HK-2 (cell line): ENCODE results near the gene CCS.
"Not testable (repeated sequence)": the region's sequence is repeated elsewhere in the genome, so short reads cannot be mapped to it uniquely, and the experiment has no call there.

ENCODE experiments used
- DNase-seq: peaks from one replicate; pipeline ENCODE4 v3.0.0-alpha.2; 2018; ENCODE audit not compliant: unreplicated experiment

Gene CCS

DNA sequence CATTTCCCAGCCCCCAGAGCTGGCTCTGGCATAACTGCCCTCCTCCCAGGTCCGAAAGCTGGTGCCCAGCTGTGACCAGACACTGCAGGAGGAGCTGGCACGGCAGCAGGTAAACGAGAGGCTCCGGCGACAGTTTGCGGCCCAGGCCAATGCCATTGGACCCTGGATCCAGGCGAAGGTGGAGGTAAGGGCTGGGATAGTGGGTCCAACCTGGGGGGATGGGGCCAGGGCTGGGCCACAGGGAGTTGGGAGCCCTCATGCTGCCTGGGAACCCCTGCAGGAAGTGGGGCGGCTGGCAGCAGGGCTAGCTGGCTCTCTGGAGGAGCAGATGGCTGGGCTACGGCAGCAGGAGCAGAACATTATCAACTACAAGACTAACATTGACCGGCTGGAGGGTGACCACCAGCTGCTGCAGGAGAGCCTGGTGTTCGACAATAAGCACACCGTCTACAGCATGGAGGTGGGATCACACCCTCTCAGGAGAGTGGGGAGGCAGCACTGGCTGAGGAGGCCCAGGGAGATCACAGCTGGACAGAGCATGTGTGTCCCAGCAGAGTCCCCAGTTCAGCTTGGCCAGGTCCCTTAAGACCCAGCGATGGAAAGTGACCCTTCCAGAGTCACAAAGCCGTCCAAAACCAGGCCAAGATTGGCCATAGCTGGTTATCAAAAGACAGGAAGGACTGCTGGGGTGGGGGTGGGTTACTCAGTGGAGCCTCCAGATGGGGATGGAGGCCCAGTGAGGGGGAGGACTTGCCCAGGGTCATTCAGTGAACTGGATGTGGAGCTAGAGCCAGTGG lies 31.6 kb upstream of the CCS start:
- DNase-seq: no peak

DNA sequence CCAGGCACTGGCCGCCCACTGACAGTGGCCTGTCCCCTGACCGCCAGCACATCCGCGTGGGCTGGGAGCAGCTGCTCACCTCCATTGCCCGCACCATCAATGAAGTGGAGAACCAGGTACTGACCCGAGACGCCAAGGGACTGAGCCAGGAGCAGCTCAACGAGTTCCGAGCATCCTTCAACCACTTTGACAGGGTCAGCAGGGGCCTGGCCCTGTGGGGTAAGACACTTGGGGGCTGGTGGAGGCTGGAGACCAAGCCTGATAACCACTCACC lies 31.1 kb upstream of the CCS start:
- DNase-seq: no peak

DNA sequence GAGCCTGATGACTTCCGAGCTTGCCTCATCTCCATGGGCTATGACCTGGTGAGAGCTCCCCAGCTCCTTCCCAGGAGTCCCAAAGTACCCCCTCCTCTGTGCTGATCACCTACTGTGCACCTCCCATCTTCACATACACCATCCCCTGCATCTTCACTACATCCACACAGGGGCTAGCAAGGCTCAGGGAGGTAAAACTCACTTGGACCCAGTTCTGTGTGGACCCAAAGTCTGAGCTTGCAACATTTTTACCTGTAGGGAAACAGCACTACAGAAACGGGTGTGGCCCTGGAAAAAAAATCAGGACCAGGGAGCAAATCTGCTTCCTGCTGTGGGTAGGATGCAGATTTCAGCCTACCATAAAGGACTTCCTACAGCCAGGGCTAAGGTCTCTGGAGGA lies 30.7 kb upstream of the CCS start:
- no peak for DNase-seq

DNA sequence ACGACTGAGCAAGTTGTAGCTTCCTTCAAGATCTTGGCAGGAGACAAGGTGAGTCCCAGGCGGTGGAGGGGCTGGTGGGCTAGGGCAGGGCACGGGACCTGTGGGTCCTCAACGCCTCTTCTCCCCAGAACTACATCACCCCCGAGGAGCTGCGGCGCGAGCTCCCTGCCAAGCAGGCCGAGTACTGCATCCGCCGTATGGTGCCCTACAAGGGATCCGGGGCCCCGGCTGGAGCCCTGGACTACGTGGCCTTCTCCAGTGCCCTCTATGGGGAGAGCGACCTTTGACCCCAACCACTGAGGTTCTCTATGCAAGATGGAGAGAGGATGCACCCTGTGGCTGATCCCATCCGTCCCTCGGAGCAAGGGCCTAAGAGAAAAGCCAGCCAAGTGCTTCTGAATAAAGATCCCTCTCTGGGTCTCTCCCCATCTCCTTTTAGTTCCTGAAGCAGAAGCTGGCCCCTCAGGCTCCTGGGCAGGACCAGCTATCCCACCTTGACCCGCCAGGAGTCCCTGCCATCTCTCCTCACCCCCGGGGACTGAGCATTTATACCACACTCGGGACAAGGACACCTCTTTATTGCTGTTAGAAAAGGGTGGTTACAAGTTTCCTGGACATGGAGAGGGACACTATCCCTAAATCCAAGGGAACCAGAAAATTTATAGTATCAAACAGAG lies 29.9 kb upstream of the CCS start:
- no peak for DNase-seq

DNA sequence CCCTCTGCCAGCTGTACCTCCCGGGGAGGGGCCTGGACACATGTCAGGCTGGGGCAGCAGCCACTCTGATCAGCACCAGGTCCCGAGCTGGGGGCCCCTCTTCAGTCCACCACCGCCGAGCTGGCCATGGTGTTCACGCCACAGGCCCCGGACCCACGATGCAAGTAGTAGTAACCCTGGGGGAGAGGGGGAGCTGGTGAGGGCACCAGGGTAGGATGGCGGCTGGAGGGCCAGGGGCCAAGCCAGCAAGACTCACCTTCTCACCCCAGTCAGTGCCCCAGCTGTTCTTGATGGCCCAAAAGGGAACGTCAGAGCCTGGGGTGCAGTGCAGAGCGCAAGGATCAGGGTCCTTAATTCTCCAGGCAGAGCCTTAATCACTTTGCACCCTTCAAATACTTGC lies 29.2 kb upstream of the CCS start:
- DNase-seq: no peak

DNA sequence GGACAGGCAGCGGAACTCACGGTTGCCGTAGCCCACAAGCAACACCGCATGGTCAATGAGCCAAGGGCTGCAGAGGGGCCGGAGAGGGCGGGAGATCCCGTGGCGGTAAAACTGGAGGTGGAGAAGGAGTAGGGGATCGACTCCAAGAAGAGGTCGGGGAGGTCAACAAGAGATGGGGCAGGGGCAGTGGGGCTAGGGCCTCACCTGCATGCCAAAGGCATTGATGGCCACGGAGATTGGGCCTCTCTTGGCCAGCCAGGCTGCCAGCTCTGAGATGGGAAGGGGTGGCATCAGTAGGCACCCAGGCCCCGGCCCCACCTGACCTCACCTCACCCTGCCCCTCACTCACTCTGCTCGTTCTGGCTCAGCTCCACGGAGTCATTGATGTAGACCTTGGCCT lies 28.4 kb upstream of the CCS start:
- DNase-seq: no peak

DNA sequence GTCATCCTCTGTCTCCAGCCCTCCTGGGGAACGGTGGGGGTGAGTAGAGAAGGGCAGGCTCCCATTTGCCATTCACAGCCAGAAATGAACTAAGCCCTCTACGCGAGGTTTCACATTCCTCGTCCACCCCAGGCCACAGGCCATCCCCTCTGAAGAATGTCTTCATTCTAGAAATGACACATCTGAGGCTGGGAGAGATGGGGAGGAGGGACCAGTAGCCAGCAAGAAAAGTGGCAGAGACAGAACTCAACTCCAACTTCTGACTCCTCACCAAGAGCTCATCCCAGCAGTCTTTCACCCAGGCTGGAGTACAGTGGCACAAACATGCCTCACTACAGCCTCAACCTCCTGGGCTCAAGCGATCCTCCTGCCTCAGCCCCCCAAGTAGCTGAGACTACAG lies 28.0 kb upstream of the CCS start:
- DNase-seq: no peak

DNA sequence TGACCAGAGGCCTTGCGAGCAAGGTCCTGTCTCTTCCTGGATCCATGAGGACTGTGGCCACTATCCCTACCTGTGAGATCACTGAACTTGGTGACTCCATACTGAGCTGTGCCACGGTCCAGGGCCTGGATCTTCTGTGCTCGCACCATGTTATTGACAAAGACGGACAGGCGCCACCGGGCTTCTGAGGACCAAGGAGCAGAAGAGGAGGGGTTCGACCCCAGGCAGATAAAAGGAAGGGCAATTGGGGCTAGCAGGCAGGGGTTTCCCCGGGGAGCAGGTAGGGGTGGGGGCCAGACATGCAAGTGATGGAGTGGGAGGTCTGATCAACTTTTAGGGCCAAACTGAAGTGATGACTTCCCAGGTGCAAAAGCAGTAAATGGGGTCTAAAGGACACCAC lies 26.8 kb upstream of the CCS start:
- no peak for DNase-seq

DNA sequence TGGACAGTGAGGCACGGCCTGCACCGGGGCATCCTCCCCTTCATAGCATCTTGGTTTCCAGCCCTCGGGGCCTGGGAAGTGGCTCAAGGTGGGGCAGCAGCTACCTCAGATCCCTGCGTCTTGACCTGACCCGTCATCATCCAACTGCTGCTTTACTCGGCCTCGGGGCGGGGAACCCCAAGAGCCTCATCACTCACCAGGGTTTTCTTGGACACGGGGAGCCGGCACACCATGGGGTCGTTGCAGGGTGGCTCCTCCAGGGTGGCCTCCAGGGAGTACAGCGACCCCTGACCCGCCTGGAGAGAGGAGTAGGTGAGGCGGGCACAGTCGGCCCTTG lies 25.2 kb upstream of the CCS start:
- DNase-seq: no peak

DNA sequence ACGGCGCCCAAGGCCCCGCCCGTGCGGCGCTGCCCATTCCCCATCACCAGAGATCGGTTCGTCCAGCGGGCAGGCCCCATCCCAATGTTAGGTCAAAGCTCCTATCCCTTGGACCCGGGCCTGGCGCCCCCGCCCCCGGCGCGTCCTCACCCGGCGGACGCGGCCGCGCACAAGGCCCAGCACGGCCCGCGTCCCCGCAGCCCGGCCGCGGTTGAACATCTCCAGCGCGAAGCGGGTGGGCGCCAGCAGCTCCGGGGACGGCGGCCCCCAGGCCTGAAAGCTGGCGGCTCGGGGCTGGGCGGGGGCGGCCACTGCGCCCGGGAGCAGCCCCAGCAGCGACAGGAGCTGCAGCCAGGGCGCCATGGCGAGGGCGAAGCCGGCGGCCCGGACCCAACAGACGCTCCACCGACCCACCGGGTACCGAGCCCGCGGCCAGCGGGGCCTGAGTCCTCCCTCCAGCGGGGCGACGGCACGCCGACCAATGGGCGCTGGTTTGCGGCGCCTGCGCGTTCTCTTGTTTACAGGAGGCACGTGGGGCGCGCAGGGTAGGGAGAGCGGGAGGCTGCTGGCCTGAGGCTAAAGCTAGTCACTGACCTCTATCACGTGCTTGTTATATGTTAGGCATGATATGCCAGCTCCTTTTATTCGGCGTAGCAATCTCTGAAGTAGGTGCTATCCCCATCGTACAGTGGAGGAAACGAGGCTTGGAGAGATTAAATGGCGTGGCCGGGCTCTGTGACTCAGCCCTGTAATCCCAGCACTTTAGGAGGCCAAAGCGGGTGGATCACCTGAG lies 24.7 kb upstream of the CCS start, which contains the start of gene CTSF:
Gene CTSF (minus strand): TSS at position 483 of the 793 bp plus-strand sequence. CDS start 120 bp downstream, at position 363.
- DNase-seq: peak; percentile 79

DNA sequence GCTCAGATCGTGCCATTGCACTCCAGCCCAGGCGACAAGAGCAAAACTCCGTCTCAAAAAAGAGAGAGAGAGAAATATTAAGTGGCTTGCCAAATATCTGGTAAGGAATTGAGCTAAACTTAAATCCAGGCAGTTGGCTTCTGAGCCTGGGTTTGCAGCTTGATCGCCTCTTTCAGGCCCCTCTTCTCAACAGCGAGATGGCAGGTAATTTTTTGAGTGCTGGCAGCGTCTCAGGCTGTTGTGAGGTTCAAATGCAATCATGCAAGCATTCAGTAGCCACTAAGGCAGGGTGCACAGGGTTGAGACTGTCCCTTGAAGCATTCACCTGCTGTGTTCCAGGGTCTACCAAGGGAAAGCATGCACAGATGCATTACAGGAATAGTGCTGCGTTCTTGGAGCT lies 23.9 kb upstream of the CCS start:
- no peak for DNase-seq

DNA sequence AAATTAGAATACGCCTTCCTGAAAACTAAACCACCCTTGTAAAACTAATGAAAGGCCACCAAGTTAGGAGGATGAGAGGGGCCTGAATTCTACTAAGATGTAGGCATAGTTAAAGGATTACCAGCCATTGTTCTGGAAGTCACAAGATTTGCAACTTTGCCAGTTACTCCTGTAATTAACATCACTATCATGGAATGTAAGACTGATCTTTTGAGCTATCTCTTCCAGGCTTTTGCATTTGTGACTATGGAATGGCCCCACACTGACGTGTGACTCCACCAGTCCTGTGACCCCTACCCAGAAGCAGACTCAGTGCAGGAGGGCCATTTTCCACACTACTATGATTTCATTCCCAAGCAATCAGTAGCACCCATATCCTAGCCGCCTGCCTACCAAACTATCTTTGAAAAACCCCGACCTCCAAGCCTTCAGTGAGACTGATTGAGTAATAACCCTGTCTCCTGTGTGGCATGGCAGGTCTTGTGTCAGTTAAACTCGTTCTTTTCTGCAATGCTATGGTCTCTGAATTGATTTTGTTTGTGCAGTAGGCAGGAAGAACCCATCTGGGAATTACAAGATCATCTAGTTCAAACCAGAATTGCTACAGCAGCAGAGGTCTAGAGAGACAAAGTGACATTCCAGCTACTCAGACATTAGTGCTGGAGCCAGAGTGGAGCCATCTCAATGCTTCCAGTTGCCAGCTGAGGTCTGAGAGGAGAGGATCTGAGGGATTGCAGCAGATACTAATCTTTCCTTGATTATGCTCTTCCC lies 22.7 kb upstream of the CCS start:
- no peak for DNase-seq

DNA sequence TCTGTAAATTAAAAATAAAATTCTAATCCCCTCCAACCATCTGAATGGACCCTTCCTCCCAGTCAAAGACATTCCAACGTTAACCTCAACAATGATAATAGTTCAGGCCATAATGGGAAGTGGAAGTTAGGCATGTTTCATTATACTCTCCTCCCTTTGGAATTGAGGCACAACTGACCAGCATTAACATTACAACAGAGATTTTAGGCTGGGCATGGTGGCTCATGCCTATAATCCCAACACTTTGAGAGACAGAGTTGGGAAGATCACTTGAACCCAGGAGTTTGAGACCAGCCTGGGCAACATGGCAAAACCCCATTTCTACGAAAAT lies 22.2 kb upstream of the CCS start:
- no peak for DNase-seq

DNA sequence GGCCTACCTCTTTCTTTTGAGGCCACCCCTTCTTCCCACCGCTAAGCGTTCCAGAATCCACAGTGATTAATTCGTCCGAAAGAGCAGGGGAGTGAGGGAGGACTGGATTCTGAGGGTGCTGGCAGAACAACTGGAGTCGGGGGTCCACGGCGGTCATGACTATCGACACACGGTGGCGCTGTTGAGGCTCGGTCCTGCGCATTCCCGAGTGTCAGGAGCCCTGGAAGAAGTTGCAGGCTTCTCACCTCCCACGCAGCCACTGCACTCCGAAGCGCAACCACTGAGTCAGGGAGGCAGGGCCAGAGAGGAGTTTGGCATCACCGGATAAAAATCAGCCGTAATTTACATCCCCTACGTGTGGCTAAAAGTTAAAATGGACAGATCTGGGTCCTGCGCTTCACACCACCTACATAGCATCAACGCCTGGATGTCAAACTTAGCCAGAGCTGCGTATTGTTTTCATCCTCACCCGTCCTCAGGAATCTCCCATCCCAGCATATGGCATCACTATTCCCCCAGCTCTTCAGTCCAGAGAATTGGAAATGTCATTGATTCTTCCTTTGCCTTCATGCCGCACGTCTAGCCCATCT lies 13.9 kb upstream of the CCS start:
- peak; percentile 55 for DNase-seq

DNA sequence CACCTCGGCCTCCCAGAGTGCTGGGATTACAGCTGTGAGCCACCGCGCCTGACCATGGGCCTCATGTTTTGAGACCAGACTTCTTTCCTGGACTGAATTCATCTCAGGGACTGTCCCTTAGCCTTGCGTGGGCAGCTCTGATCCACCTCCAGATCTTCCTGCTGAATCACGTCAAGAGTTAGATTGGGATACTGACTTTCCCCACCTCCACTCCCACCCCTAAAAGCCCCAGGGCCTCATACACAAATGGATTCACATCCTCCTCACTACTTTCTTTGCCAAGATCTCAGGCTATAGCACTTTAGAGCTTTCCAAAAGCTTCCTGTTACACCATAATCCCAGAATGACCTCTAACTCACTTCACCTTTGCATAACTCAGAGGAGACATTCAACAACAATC lies 12.2 kb upstream of the CCS start:
- no peak for DNase-seq

DNA sequence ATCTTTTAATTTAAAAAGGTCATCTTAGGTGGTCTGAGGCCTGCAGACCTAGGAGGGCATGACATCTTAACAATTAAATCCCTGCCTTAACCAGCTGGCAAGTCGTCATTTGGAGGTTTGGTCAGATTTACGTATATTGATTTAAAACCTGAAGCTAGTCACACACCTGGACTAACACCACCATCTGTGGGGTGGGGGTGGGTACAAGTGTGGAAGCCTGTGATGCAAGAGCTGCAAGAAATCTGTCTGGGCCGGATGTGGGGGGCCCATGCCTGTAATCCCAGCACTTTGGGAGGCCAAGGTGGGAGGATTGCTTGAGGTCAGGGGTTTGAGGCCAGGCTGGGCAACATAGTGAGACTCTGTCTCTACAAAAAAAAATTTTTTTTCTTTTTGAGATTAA lies 11.7 kb upstream of the CCS start:
- no peak for DNase-seq

DNA sequence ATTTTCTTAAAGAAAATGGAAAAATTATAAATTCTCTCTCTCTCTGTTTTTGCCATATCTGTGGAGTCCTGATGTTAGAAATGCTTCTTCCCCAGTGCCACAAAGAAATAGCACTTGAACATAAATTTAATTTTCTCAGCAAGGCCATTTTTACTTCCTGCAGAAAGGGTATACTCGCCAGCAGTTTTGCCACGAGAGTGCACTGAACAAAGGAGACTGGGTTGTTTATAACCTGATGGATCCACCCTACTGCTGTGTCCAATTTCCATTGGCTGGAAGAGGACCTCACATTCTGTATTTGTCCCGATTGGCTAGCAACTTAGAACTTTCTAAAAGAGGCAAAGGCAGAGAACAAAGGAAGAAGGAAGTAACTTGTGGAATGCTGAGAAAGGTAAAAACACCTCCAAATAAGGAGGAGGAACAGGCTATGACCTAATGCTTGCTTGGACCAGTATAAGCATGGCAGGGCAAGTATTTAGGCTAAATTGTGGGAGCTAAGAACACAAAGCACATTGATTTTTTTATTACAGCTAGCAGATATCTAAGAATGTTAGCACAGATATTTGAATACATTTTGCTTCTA lies 10.3 kb upstream of the CCS start:
- not testable (repeated sequence) for DNase-seq

DNA sequence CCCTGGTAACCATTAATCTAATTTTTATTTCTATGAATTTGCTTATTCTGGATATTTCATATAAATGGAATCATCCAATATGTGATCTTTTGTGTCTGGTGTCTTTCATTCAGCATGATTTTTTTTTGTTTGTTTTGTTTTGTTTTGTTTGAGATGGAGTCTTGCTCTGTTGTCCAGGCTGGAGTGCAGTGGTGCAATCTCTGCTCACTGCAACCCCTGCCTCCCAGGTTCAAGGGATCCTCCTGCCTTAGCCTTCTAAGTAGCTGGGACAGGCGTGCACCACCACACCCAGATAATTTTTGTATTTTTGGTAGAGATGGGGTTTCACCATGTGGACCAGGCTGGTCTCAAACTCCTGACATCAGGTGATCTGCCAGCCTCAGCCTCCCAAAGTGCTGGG lies 7.5 kb upstream of the CCS start:
- not testable (repeated sequence) for DNase-seq

DNA sequence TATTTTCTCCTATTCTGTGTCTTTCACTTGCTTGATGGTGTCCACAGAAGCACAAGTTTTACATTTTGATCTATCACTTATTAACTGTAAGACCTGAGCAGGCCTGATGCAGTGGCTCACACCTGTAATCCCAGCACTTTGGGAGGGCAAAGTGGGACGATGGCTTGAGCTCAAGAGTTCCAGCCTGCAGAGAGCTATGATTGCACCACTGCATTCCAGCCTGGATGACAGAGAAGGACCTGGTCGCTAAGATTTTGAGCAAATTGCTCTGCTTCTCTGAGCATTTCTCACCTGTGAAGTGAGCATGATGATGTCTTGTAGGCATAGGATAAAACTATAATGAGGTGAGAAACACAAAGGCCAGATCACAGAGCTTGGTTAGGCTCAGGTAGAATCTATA lies 6.8 kb upstream of the CCS start:
- no peak for DNase-seq

DNA sequence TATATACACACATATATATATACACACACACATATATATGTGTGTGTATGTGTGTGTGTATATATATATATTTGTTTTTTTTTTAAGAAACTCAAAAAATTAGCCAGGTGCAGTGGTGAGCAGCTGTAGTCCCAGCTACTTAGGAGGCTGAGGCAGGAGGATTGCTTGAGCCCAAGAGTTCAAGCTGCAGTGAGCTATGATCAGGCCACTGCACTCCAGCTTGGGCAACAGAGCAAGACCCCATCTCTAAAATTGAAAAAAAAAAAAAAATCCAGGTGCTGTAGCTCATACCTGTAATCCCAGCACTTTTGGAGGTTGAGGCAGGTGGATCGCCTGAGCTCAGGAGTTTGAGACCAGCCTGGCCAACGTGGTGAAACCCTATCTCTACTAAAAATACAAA lies 3.7 kb upstream of the CCS start:
- not testable (repeated sequence) for DNase-seq

DNA sequence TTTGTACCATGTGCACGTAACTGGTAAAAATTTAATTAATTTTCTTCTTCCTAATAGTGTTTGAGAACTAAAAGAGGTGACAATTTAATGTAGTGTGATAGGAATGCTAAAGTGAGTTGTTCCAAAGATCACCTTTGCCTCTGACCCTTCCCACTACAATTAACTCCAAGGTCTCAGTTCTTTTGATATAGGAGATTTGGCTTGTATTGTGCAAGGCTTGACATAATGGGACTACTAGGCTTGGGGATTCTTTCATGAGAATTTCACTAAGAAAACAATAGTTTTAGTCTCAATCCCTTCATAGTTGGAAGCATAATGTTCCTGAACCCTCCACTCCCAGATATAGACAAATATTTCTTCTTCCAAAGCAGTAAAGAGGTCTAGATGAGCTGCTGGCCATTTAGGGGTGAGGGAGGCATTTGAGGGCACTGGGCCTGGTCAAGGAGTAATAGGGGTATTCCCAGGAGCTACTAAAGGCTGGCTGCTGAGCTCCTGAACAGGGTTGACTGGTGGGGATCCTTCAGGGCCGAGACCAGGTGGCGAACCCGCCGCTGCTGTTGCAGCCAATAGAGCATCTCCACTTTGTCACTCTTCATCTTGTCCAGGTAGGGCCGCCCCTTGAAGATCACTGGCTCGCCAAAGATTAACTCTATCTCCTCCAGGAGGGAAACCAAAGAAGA lies 2.8 kb upstream of the CCS start:
- DNase-seq: no peak
